Astrocyte (in vitro differentiated cells and primary cell): ENCODE measurements around the gene TRIM50.
"Not testable (repeated sequence)": the region's sequence is repeated elsewhere in the genome, so short reads cannot be mapped to it uniquely, and the experiment has no call there.

ENCODE experiments used
- CTCF ChIP-seq: IDR thresholded peaks from 2 replicates; pipeline ENCODE4 v1.5.1; 2011; ENCODE audit warnings: low read depth, mild to moderate bottlenecking, inconsistent platforms, low read length, moderate library complexity; ENCODE audit not compliant: insufficient read depth
- EZH2 ChIP-seq: IDR thresholded peaks from 2 replicates; pipeline ENCODE4 v1.6.1; 2012; ENCODE audit warnings: mild to moderate bottlenecking, low read length, inconsistent platforms; ENCODE audit not compliant: insufficient read depth

- TF ChIP-seq CTCF, EZH2: not testable (repeated sequence)
Measured at GRCh38 chr7:73304612-73305387, 23.1 kb downstream of the TRIM50 start.
